HG03139 (cell line): ENCODE results near the gene CDC42BPA.
"Not testable (repeated sequence)": the region's sequence is repeated elsewhere in the genome, so short reads cannot be mapped to it uniquely, and the experiment has no call there.

ENCODE experiments used
- ATAC-seq: cut with Tn5 transposase; IDR thresholded peaks from one replicate; pipeline ENCODE4 v1.9.1; 2021; ENCODE audit not compliant: unreplicated experiment

Gene CDC42BPA

DNA sequence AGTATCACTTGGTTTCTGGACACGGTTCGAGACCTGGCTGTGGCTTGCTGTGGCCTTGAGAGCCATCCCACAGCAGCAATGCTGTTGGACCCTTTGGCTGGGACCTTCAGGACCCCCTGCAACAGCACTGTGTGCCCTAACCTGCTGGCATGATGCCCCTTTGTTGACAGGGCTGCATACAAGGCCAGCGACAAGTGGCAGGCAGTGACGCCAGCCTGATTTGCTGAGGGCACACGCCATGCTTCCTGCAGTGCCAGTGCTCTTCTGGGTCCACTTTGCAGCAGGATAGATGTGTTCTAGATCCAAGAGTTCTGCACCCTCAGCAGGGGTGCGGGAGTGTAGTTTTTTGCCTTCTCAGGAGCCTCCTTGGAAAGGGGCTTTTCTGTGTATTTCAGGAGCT lies 345.4 kb downstream of the CDC42BPA start:
- ATAC-seq = no peak

DNA sequence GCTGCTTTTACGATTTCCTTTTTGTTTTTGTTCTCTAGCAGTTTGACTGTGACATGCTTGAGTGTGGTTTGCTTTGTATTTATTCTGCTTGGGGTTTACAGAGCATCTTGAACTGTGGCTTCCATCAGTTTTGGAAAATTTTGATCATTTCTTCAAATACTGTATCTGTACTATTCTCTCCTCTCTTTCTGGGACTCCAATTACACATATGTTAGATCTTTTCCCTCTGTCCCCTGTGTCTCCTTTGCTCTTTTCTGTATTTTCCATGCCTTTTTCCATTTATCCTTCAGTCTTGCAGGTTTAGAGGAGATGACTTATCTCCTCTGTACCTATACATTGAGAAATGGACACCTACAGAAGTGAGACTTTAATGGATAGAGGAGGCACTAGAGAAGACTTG lies 346.5 kb downstream of the CDC42BPA start:
- no peak for ATAC-seq

DNA sequence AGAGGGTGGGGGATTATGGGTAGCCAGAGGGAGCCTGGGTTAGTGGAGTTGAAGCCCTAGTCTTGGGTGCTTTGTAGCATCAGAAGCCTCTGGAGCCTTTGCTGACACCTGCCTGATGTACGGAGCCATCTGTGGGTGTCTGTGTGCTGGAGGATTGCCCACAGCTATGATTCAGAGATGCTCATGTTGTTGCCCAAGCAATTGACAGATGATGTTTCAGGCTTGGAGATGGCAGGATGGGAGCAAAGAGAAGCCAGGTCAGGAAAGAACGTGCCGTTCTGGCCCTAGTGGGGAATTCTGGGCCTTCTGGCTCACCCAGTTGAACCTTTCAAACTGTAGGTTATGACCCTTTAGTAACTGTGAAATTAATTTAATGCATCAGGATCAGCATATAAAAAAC lies 350.6 kb downstream of the CDC42BPA start:
- ATAC-seq = no peak

DNA sequence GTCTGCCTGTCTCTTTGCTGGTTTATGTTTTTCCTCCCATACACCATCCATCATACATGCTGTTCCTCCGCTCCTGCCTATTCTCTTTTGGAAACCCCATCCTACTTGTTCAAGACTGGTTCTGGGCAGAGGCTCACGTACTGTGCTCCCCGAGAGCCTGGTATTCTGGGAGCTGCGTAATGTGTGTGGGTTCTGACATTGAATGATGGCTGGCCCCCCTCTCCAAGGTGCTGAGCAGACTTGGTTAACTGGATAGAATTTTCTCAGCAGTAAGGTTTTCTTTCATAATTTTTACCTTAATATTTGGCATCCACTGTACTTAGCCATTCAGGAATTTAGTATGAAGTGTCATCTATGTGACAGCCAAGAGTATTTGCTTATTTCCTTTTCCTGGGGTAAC lies 351.6 kb downstream of the CDC42BPA start:
- ATAC-seq = no peak

DNA sequence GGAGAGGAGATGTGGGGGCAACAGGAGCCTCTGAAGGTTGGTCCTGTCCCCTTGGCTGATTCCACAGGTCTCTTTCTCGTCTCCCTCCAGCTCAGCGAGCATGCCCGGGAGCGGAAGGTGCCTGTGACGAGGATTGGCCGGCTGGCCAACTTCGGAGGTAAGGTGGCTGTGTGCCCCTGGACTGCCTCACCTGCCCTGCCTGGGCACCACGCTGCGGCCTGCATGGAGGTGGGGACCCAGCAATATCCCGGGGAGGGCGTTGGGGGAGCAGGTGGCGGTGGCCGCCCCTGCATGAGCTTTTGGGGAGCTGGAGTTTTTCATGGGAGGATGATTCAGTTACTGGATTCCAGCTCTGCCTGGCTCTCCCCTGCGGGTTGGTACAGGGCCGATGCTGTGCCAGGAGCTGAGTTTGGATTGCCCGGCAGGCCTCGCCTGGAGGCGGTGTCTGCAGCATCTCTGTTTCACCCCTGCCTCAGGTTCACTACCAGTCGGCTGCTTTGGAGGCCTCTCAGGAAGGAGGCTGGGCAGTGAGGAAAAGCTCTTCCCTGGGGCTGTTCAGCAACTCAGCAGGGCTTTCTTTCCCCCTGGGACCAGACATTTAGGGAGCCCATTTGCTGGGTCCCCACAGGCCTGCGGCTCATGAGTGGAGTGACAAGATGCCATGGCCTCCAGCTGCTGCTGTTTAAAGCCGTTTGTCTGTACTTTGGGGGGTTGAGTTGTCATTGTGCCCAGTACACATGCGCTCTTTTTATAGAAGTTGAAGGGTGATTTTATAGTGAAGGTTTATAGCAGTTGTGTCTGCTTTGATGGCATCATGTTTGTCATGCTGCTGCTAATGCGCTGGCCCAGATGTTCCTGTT lies 352.5 kb downstream of the CDC42BPA start:
- ATAC-seq = no peak

DNA sequence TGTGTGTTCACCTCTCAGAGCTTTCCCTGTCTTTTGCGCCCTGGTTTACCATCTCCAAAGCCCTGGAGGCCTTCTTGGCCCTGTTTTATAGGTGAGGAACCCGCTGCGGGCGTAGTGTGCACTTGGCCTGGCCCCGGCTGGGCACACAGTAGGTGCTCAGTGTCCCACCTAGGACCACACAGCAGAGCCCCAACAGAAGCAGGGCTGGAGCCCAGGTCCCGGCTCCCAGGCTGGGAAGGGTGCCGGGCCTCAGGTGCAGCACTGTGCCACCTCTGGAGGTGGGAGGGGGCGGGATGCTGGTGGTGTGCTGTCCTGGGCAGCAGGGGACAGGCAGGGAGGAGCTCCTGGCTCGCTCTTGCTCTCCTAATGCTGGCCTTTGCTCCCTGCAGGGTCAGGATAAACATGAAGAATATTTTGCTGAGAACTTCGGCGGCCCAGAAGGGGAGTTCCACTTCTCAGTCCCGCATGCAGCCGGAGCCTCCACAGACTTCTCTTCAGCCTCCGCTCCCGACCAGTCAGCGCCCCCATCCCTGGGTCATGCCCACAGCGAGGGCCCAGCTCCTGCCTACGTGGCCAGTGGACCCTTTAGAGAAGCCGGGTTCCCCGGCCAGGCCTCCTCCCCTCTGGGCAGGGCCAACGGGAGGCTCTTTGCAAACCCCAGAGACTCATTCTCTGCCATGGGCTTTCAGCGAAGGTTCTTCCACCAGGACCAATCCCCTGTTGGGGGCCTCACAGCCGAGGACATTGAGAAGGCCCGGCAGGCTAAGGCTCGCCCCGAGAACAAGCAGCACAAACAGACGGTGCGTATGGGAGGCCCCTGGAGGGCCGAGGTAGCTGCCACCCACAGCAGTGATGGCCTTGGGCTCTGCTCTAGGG lies 353.4 kb downstream of the CDC42BPA start:
- ATAC-seq = no peak

DNA sequence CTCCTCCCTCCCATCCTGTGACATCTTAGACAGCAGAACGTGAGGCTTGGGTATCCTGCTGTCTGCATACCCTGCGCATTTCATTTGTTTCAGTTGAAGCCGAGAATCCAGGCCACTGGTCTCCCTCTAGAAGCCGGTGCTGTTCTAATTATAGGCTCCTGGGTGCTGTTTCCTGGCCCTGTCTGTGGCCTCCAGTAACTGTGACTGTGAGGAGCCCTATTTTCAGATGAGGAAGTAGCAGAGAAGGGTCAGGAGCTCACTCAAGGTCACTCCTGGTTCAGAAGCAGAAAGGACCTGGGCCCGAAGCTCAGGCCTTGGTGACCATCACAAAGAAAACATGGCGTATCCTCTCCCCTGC lies 354.2 kb downstream of the CDC42BPA start:
- no peak for ATAC-seq

DNA sequence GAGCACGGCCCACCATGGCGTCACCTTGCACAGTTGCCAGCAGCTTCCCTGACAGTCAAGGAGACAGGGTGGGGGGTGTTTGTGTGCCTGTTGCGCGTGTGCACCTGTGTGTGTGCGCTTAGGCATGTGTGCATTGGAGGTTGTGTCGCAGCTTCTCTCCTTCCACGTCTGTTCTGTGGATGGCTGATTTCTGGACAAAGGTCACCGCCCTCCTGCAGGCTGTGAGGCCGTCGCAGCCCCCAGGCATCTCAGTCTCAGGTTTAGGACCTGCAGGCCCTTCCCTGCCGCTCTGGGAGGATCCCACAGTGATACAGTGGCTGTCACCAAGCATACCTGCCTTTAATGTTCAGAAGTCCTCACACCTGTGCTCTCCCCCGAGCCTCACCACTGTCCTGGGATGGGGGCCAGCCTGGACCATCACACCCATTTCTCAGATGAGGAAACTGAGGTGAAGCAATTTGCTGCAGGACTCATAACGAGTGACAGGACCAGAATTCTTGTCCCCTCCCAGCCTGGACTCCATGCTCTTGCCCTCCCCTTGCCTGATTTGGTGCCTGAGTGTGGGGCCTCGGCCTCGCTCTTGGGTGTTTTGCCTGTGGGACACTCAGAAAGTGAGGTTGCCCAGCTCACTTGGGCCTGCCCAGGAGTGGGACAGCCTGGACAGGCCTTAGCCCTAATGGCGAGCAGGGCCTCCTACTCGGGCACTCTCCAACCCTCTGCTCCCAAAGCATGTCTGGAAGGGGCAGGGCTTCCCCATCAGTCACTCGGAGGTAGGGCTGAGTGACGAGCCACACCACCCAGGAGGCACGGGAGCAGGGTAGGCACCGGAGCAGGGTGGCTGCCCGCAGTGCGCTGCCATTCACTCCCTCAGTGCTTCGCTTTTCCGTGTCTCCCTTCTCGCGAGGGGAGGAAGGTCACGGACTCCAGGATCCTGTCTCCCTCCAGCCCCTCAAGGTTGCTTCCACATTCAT lies 355.6 kb downstream of the CDC42BPA start:
- ATAC-seq = no peak

DNA sequence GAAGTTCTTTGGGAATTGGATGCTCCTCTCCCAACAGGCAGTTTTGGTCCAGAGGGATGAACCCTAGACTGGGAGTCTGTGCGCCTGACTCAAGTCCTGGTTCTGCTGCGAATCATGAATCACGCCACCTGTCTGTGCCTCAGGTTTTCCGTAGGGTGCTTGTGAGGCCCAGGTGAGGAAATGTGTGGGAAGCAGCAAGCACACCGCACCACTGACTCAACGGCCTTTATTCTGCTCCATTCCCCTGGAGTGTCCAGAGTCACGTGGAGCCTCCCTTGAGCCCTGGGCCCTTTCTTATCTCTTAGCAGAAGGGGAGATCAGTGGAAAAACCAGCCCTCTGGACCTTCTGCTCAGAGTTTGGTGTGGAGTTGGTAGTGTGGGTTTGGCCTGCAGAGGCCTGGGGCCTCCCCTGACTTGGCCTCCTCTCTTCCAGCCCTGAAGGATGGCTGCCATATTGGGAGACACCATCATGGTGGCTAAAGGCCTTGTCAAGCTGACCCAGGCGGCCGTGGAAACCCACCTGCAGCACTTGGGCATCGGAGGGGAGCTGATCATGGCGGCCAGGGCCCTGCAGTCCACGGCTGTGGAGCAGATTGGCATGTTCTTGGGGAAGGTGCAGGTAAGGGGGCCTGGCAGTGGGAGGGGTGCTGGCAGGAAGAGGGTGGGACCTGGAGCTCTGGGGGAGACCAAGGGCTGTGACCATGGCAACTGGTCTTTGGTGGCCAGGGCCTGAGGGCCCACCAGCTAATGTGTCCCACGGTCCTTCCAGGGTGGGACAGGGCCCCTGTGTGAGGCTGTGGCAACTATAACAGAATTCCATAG lies 357.1 kb downstream of the CDC42BPA start:
- ATAC-seq = no peak

DNA sequence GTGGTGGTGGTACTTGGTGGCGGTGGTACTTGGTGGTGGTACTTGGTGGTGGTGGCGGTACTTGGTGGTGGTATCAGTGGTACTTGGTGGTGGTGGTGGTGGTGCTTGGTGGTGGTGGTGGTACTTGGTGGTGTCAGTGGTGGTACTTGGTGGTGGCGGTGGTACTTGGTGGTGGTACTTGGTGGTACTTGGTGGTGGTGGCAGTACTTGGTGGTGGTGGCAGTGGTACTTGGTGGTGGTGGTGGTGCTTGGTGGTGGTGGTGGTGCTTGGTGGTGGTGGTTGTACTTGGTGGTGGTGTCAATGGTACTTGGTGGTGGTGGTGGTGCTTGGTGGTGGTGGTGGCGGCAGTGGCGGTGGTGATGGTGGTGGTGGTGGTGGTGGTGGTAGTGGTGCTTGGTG lies 358.0 kb downstream of the CDC42BPA start:
- ATAC-seq = no peak

DNA sequence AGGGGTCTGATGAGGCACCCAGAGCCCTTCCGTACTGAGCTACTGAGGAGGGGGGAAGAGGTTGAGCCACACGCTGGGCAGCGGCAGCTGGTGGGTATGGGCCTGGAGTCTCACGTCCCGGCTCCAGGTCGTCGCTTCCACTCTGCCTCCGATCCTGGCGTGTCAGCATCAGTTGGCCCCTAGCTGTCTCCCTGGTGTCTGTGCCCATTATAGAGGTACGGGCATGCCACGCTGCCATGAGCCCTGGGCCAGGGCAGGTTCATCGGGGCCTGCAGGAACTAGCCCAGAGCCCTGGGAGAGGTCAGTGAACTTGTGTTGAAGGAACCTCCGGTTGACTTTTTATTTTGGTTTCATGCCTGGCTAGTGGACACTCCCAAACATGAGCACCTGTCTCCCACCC lies 360.0 kb downstream of the CDC42BPA start:
- no peak for ATAC-seq

DNA sequence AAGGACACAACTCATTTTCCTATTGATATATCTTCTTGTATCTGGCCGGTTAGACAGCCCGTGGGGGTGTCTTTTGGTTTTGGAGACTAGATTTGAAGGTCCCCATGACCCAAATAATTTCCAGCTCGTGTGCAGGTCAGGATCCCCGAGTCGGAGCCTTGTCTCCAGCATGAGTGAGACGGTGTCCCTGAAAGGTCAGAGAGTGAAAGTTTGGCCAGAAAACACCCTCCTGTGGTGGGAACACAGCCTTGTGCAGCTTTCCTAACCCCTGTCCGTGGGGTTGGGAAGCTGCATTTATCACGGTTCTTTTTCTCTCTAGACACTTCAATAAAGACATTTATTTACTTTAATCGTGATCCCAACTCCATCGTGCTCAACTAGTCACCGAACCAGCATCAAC lies 360.6 kb downstream of the CDC42BPA start:
- ATAC-seq = no peak

DNA sequence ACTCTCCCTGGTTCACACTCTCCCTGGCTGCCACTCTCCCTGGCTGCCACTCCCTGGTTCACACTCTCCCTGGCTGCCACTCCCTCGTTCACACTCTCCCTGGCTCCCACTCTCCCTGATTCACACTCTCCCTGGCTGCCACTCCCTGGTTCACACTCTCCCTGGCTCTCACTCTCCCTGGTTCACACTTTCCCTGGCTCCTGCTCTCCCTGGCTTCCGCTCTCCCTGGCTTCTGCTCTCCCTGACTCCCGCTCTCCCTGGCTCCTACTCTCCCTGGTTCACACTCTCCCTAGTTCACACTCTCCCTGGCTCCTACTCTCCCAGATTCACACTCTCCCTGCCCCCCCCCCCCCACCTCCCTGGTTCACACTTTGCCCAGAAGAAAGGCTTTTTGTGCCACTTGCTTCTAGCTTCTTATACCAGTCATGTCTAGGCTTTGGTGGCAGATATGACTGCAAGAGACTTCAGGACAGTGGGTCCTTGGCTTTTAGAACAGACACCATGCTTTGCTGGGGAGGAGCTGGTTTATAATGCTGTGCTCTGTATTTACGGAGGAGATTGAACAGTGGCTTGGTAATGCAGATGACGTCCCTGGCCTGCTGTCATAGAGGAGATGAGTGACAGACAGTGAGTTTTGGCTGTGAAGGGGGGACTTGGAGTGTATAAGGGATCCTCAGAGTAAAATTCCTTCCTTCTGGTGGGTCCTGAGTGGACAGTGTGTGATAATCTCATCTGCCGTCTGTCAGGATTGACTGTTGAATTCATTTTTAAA lies 361.2 kb downstream of the CDC42BPA start:
- no peak for ATAC-seq

DNA sequence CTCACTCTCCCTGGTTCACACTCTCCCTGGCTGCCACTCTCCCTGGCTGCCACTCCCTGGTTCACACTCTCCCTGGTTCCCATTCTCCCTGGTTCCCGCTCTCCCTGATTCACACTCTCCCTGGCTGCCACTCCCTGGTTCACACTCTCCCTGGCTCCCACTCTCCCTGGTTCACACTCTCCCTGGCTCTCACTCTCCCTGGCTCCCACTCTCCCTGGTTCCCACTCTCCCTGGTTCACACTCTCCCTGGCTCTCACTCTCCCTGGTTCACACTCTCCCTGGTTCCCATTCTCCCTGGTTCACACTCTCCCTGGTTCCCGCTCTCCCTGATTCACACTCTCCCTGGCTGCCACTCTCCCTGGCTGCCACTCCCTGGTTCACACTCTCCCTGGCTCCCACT lies 362.4 kb downstream of the CDC42BPA start:
- not testable (repeated sequence) for ATAC-seq

DNA sequence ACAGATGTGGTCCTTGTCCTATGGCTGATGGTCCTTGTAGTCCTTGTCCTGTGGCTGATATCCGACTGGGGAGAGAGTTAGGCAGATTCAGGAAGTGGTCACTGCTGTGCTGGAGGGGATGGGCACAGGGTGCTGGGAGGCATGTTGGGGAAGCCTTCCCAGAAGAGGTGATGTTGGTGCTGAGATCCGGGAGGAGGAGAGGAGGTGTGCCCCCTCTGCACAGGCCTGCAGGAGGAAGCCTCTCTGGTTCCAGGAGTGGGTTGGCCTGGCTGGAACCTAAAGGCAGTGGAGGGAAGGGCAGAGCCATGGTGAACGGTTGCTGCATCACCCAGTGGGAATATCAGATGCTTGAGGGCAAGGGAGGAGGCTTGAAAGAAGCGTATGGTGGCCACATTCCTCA lies 363.5 kb downstream of the CDC42BPA start:
- no peak for ATAC-seq

DNA sequence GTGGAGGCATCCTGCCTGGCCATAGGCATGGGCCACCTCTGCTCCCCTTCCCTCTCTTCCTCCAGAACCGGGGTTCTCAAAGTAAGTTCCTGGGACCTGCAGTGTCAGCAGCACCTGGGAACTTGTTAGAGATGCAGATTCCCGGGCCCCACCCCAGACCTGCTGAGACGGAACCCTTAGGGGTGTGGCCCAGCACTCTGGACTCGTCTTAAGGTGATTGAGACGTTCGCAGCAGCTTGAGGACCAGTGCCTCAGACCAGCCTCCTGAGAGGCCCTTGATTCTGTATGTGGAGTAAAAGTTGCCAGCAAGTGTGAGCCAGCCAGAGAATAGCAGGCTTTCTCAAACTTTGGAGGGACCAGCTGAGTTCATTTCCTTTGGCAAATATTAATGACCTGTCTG lies 364.0 kb downstream of the CDC42BPA start:
- no peak for ATAC-seq

DNA sequence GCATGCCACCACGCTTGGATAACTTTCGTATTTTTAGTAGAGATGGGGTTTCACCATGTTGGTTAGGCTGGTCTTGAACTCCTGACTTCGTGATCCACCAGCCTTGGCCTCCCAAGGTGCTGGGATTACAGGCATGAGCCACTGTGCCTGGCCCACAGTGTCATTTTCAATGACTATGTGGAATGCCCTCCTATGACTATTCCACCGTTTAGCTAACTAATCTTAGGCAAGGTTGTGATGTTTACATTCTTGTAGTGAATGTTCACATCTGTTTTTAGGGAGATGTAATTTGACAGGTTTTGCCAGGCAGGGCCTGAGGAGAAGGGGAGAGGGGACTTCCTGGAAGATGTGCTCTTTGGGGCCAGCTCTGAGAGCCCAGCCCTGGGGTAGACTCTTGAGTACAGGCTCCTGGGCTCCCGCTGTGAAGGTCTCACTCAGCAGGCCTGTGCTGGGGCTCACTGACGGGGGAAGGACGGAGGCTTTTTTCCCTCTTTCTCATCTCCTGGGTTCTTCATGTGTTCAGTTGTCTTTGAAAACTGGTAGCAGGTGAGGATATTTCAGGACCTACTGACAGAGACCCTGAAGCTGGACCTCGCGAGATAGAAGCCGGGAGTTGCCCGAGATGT lies 365.0 kb downstream of the CDC42BPA start:
- no peak for ATAC-seq

DNA sequence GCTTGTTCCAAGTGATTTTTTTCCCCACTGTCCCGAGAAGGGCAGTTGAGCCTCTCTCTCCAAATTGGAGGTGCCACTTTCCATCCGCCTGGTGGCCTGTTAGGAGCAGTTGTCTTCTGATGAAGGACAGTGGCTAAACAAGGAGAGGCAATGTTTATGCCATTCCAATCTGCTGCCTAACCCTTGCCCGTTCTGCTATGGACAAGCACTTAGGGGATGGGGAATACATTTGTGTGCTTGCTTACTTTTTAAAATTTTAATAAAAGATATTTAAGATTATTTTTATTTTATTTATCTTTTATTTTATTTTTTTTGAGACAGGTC lies 366.2 kb downstream of the CDC42BPA start:
- ATAC-seq = no peak
